ENCODE data around the gene ESF1. TPM values are rescaled to one million over a fixed set of nuclear protein-coding genes. Genes with fewer than 3 reads are reported as not detected.
A peak's percentile ranks its signal among the peaks of the same experiment; 100 is the strongest.

The ESF1 gene
- total and polyA plus RNA-seq, 11 donors = 8.9 to 19.0 (median 14.0) TPM

DNA sequence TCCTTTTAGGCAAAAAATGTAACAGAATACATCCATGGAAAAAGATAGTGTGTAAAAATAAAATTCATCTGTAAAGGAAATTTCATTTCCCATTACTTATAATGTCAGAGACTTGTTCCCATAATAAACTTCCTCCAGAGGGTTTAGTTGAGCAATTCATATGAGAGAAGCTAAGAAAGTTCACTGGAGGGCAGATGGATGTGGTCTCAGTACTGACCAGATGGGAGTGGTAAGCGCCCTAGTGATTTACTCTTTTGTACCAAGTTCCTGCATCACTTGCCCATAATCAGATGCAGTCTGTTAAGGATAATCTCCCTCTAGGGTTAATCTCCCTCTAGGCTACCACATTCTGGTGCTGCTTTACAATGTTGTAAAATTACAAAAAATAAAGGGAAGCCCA, 61.7 kb downstream of the ESF1 start:
- peak in 1 of 4 donors; percentile 61 for ATAC-seq
- intact Hi-C loops (cut with DNase I) = no loop called here

DNA sequence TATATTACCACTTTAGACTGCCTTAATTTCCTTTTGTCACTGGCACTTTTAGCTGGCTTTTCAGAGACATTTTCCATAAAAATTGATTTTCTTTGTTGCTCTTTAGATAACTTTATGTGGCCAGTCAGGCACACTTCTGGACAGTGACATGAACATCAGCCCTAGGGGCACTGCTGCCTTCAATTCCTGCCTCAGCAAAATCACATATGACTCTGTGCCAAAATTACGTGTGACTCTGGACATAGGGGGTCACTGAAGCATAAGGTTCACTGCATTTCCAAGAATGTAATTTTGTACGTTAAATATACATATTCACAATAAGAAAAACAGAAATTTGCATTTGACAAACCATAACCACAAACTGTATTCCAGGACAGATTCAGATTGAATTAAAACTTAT, 66.5 kb downstream of the ESF1 start:
- Histone ChIP-seq H3K4me3 (no peak overlapping the region), H3K27me3 (no peaks in the 10 kb centered on the region), H3K4me1 (peaks cover 0 to 9% (median 0%) of the 10 kb centered on the region in 12 donors), H3K9me3 (no peaks in the 10 kb centered on the region), H3K36me3 (peaks cover 0 to 67% (median 53%) of the 10 kb centered on the region in 9 donors), H3K27ac (no peak overlapping the region)
- ATAC-seq (no peak), DNase-seq (no peak)
- TF ChIP-seq, protein P1, sequence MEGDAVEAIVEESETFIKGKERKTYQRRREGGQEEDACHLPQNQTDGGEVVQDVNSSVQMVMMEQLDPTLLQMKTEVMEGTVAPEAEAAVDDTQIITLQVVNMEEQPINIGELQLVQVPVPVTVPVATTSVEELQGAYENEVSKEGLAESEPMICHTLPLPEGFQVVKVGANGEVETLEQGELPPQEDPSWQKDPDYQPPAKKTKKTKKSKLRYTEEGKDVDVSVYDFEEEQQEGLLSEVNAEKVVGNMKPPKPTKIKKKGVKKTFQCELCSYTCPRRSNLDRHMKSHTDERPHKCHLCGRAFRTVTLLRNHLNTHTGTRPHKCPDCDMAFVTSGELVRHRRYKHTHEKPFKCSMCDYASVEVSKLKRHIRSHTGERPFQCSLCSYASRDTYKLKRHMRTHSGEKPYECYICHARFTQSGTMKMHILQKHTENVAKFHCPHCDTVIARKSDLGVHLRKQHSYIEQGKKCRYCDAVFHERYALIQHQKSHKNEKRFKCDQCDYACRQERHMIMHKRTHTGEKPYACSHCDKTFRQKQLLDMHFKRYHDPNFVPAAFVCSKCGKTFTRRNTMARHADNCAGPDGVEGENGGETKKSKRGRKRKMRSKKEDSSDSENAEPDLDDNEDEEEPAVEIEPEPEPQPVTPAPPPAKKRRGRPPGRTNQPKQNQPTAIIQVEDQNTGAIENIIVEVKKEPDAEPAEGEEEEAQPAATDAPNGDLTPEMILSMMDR (IDR thresholded peaks at IDR 0.05) = no peak
- no peak for TF ChIP-seq POLR2A (IDR thresholded peaks at IDR 0.05)
- intact Hi-C loops (cut with DNase I) = no loop called here
- WGBS, 4 donors = 93 to 98% (median 94%) methylated on average over 2 of the region's 2 CpGs

More for the DNA sequence above, 61.7 kb downstream of the ESF1 start:
- Histone ChIP-seq H3K4me1 (peaks cover 0 to 15% (median 0%) of the 10 kb centered on the region in 12 donors), H3K9me3 (no peaks in the 10 kb centered on the region), H3K4me3 (no peak overlapping the region), H3K27ac (peak overlapping the region in 1 of 12 donors; percentile 61), H3K27me3 (no peaks in the 10 kb centered on the region), H3K36me3 (peaks cover 0 to 43% (median 21%) of the 10 kb centered on the region in 9 donors)
- TF ChIP-seq, protein P1 (IDR thresholded peaks at IDR 0.05) = no peak
- no peak for TF ChIP-seq POLR2A (IDR thresholded peaks at IDR 0.05)
- no peak for DNase-seq
- 86 to 100% (median 93%) methylated on average over 1 of the region's 1 CpG for WGBS, 4 donors

DNA sequence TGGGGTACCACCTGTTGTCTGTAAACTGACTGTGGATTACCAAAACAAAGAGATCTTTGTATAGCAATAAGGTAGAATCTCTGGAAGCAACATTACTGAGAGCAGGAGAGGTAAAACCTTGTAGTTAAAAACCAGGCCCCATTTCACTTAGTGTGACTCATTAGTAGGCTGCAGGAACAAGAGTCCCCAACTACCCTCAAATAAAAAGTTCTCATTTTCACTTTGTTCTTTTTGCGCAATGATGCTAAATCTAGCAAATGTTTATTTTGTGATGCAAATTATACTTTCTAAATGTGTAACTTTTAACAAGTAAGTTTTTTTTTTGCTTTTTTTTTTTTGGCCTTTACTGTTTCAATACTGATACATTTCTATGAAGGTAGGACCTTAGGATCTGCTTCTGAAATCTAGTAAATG, 67.1 kb downstream of the ESF1 start:
- Histone ChIP-seq H3K4me3 (no peak overlapping the region), H3K4me1 (peaks cover 0 to 6% (median 0%) of the 10 kb centered on the region in 12 donors), H3K27ac (no peak overlapping the region), H3K9me3 (no peaks in the 10 kb centered on the region), H3K27me3 (no peaks in the 10 kb centered on the region), H3K36me3 (peaks cover 0 to 69% (median 58%) of the 10 kb centered on the region in 9 donors)
- 91 to 96% (median 93%) methylated on average over 1 of the region's 1 CpG for WGBS, 4 donors
- ATAC-seq = no peak
- no peak for DNase-seq
- TF ChIP-seq, protein P1 (IDR thresholded peaks at IDR 0.05) = no peak
- no peak for TF ChIP-seq POLR2A (IDR thresholded peaks at IDR 0.05)
- intact Hi-C loops (cut with DNase I) = no loop called here

DNA sequence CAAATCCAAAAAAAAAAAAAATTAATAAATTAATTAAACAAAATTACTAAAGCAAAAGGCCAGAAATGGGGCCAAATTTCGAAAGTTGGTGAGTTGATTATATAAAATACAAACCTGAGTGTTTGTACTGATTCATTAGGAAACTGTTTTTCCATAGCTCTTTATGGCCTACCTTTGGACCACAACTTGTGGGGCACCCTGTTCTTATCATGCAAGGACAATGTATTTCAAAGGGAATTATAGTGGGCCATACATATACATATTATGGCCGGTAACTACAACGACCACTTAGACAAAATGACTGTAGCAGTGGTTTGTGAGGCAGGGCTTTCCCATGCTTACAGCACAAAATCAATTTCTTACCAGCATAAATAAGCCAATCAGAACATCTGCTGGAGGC, 69.5 kb downstream of the ESF1 start:
- DNase-seq (no peak), ATAC-seq (no peak)
- Histone ChIP-seq H3K4me3 (no peak overlapping the region), H3K27ac (no peak overlapping the region), H3K27me3 (no peaks in the 10 kb centered on the region), H3K9me3 (peaks cover 0 to 17% (median 3%) of the 10 kb centered on the region in 12 donors), H3K4me1 (no peaks in the 10 kb centered on the region), H3K36me3 (peaks cover 0 to 64% (median 56%) of the 10 kb centered on the region in 9 donors)
- WGBS, 4 donors = 95 to 97% (median 97%) methylated on average over 3 of the region's 3 CpGs
- intact Hi-C loops (cut with DNase I) = no loop called here
- TF ChIP-seq POLR2A (IDR thresholded peaks at IDR 0.05) = no peak
- TF ChIP-seq, protein P1 (IDR thresholded peaks at IDR 0.05) = no peak
